ENCODE measurements around the gene THSD4.

DNA sequence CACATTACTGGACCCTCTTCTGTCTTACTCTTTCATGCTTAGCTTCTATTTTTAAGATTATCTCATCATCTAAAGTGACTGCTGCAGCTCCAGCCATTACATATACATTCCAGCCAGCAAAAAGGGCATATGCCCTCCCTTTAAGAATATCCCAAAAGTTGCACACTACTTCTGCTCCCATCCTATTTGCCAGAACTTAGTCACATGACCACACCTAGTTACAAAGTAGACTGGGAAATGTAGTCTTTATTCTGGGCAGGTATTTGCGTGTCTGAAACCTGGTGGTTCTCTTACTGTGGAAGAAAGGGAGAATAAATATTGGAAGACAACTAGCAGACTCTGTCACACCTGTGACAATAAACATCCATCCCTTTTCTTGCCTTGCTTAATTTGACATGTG lies 353.4 kb downstream of the THSD4 start:
- TF ChIP-seq ZFX (CRISPR knock-in tag; IDR thresholded peaks at IDR 0.05) = no peak
- no peak for TF ChIP-seq ASH1L (IDR thresholded peaks at IDR 0.05; ENCODE audit: borderline replicate concordance, low read depth, partially characterized antibody)
- no peak for TF ChIP-seq RUNX1 (IDR thresholded peaks at IDR 0.05; ENCODE audit: low read depth)
- TF ChIP-seq CHD4 (IDR thresholded peaks at IDR 0.05; ENCODE audit: insufficient read depth, insufficient replicate concordance, low read depth, low read length, poor library complexity, severe bottlenecking) = no peak
